NB4 (cell line): ENCODE data around the gene CALML5.

ENCODE experiments used
- DNase-seq: peaks from one replicate; pipeline ENCODE4 v3.0.0; 2010; ENCODE audit warnings: low read depth
- H3K4me3 ChIP-seq: one replicate; pipeline ENCODE4 v1.5.1; 2011; ENCODE audit warnings: mild to moderate bottlenecking, low read depth, low read length, moderate library complexity
- MYC ChIP-seq: IDR thresholded peaks from 2 replicates; pipeline ENCODE4 v1.6.1; 2011; ENCODE audit warnings: low read depth, low read length
- POLR2A ChIP-seq: IDR thresholded peaks from 2 replicates; pipeline ENCODE4 v1.6.1; 2011; ENCODE audit warnings: mild to moderate bottlenecking; ENCODE audit not compliant: insufficient read length; ENCODE audit errors: extremely low read depth
- TF ChIP-seq, protein P1 (sequence below): IDR thresholded peaks from 2 replicates; pipeline ENCODE4 v1.6.1; 2011; ENCODE audit warnings: low read depth, low read length
- TF ChIP-seq, protein P2 (sequence below): IDR thresholded peaks from one replicate; pipeline ENCODE4 v1.5.1; 2012; ENCODE audit warnings: low read depth, low read length

CALML5 gene

DNA sequence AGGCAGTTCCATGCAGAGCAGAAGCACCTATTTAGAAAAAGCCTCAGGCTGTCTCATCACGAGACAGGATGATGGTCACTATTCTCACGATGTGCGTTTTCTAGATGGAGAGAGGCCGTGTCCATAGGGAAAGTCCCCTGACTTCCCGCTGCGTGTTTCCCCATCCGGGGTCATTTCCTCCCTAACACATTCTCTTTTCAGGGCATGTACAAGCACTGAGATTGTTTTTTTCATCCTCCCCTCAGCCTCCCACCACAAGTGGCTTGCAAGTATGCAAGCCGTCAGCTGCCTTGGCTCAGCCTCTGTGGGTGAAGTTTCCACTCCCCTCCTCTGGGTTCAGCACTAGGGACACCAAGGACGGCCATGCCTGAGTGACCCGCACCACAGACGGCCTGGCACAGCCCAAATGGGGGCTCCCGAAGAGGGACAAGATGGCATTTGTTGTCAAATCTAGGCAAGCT is 2.7 kb upstream of the CALML5 start:
- TF ChIP-seq POLR2A = no peak
- no peak for TF ChIP-seq MYC
- TF ChIP-seq, protein P1, sequence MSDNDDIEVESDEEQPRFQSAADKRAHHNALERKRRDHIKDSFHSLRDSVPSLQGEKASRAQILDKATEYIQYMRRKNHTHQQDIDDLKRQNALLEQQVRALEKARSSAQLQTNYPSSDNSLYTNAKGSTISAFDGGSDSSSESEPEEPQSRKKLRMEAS = no peak
- TF ChIP-seq, protein P2, sequence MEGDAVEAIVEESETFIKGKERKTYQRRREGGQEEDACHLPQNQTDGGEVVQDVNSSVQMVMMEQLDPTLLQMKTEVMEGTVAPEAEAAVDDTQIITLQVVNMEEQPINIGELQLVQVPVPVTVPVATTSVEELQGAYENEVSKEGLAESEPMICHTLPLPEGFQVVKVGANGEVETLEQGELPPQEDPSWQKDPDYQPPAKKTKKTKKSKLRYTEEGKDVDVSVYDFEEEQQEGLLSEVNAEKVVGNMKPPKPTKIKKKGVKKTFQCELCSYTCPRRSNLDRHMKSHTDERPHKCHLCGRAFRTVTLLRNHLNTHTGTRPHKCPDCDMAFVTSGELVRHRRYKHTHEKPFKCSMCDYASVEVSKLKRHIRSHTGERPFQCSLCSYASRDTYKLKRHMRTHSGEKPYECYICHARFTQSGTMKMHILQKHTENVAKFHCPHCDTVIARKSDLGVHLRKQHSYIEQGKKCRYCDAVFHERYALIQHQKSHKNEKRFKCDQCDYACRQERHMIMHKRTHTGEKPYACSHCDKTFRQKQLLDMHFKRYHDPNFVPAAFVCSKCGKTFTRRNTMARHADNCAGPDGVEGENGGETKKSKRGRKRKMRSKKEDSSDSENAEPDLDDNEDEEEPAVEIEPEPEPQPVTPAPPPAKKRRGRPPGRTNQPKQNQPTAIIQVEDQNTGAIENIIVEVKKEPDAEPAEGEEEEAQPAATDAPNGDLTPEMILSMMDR = no peak
- no peak overlapping the region for H3K4me3 ChIP-seq
- DNase-seq = no peak

DNA sequence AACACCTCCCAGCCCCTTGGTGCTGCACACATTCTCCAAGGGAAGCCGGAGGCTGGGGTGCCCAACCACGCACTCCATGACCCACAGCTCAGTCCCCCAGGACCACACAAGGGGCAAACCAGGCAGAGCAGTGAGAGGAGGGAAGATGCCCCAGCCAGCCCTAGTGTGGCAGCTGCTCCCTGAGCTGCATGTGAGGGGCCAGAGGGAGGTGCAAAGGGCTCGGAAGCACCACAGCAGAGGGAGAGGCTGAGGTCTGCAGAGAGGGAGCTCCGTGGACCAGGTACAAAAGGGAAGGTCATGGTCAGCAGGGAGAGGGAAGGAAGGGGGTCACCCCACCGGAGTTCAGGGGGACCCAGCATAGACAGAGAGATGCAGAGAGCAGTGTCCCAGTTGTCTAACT is 1.5 kb upstream of the CALML5 start:
- TF ChIP-seq POLR2A (no peak), MYC (no peak)
- TF ChIP-seq, protein P1 = no peak
- TF ChIP-seq, protein P2 = no peak
- H3K4me3 ChIP-seq = no peak overlapping the region
- DNase-seq = no peak

DNA sequence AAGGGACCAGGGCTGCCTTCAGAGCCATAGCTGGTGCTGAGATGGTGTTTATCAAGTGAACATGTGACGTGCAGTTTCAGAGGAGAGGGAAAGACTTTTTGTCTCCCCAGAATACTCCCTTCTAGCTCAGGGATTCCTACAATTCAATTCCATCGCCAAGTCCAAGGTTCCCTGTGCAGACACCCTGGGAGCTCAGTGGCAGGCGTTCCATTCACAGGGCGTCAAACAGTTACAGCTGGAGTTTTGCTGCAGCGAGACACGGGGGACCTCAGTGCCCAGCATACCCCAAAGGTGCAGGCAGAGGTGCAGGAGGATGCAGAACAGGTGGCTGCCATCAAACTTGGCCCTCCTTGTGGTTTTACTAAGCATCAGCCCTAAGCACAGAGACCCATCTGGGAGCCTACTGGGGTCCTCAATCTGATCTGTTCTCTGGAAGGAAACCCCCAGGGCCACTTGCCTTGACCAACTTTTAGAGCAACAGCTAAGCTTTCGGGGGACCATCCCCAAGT is 846 bp upstream of the CALML5 start:
- H3K4me3 ChIP-seq = no peak overlapping the region
- TF ChIP-seq, protein P1 = no peak
- TF ChIP-seq, protein P2 = no peak
- no peak for TF ChIP-seq MYC
- TF ChIP-seq POLR2A = no peak
- no peak for DNase-seq

DNA sequence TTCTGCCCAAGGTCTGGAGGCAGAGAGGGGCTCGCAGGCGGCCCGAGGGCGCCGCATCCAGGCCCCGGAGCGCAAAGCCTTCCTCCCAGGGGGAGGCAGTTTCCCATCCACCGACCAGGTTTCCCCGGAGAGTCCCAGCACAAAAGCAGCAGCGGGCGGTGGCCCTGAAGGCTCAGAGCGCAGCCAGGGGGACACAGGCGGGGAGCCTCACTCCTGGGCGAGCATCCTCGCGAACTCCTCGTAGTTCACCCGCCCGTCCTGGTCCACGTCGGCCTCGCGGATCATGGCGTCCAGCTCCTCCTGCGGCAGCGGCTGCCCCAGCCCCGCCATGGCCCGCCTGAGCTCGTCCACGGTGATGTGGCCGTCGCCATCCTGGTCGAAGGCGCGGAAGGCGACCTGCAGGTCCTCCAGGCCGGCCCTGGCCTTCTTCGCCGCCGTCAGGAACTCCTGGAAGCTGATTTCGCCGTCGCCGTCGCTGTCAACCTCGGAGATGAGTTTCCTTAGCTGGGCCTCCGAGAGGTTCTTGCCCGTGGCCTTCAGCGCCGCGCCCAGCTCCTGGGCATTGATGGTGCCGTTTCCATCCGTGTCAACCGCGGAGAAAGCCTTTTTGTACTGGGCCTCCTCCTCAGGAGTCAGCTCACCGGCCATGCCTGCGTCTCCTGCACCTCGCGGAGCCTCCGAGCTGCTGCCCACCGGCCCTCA is 428 bp downstream of the CALML5 start:
- TF ChIP-seq, protein P2 = no peak
- TF ChIP-seq POLR2A (no peak), MYC (no peak)
- H3K4me3 ChIP-seq = no peak overlapping the region
- no peak for DNase-seq

DNA sequence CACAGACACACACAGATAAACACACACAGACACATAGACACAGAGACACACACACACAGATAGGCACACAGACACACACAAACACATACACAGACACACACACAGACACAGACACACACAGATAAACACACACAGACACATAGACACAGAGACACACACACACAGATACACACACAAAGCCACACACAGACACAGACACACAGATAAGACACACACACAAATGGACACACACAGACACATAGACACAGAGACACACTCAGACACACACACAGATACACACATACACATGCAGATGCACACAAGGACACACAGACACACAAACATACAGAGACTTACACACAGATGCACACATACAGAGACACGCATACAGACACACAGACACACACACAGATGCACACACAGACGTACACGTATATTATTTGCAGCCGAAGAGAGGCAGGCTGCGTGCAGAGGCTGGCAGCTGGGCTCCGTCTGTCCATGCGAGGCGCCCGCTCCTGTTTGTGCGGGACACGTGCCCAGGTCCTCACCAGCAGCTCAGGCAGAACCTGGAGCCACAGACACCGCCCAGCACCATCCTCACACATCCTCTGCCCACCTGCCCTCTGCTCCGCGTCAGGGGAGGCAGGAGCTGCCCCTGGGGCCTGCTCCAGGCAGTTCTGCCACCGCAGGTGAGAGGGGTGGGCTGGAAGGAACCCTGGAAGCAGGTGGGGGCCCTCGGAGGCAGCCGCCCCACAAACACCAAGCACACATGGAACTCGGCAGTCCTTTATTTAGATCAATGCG is 1.2 kb downstream of the CALML5 start:
- DNase-seq = no peak
- H3K4me3 ChIP-seq = no peak overlapping the region
- no peak for TF ChIP-seq MYC
- TF ChIP-seq POLR2A = no peak
- TF ChIP-seq, protein P1 = no peak
- TF ChIP-seq, protein P2 = no peak
